ENCODE data around the gene GPR137. TPM values are rescaled to one million over a fixed set of nuclear protein-coding genes. Genes with fewer than 3 reads are reported as not detected.

Gene GPR137
- total RNA-seq, 1 experiment from 2014 or later, result 32.4 TPM

GRCh38 chr11:64255135-64256128 lies 30.2 kb upstream of the GPR137 start:
- BruUV-seq (replicated peaks), result no TSS peak
- no peak for ATAC-seq
- POLR2A ChIA-PET (ENCODE audit: unreplicated experiment), result no interaction called here
- Histone ChIP-seq H3K9ac (ENCODE audit: low read length) (no peak overlapping the region), H3K4me2 (ENCODE audit: low read length) (no peak overlapping the region), H3F3A (ENCODE audit: low read length, unreplicated experiment) (no peaks in the 10 kb centered on the region), H3K9me2 (replicated peaks; ENCODE audit: low read length) (no peaks in the 10 kb centered on the region), H4K20me1 (ENCODE audit: low read length) (peaks cover 3% of the 10 kb centered on the region; the same call in 1 of the 2 replicates), H3K27ac (ENCODE audit: low read length) (no peak overlapping the region), H2AFZ (ENCODE audit: low read length) (no peak overlapping the region), H3K27me3 (ENCODE audit: low read length) (no peaks in the 10 kb centered on the region), H3K79me2 (ENCODE audit: low read length) (peaks cover 25% of the 10 kb centered on the region), H3K4me3 (ENCODE audit: low read length) (no peak overlapping the region), H3K4me1 (ENCODE audit: insufficient read depth, low read length) (peaks cover 25% of the 10 kb centered on the region), H3K36me3 (ENCODE audit: low read depth, low read length) (peaks cover 32% of the 10 kb centered on the region), H3K9me3 (ENCODE audit: low read length) (no peaks in the 10 kb centered on the region)
- TF ChIP-seq EZH2 (IDR thresholded peaks at IDR 0.05; ENCODE audit: low read length, unreplicated experiment) (no peak), CTCF (conservative IDR thresholded peaks at IDR 0.05; ENCODE audit: low read depth, low read length) (no peak), EZH2phosphoT487 (IDR thresholded peaks at IDR 0.05; ENCODE audit: borderline replicate concordance, low read length) (no peak)
- no peak for DNase-seq
- CTCF ChIA-PET, result no interaction called here
- intact Hi-C loops (cut with micrococcal nuclease), result no loop called here

GRCh38 chr11:64256300-64256699 lies 29.3 kb upstream of the GPR137 start:
- intact Hi-C loops (cut with micrococcal nuclease), result no loop called here
- Histone ChIP-seq H3K79me2 (ENCODE audit: low read length) (peaks cover 25% of the 10 kb centered on the region), H3K4me2 (ENCODE audit: low read length) (no peak overlapping the region), H2AFZ (ENCODE audit: low read length) (no peak overlapping the region), H3K4me3 (ENCODE audit: low read length) (no peak overlapping the region), H3F3A (ENCODE audit: low read length, unreplicated experiment) (no peaks in the 10 kb centered on the region), H3K9me3 (ENCODE audit: low read length) (no peaks in the 10 kb centered on the region), H3K9me2 (replicated peaks; ENCODE audit: low read length) (no peaks in the 10 kb centered on the region), H3K4me1 (ENCODE audit: insufficient read depth, low read length) (peaks cover 19% of the 10 kb centered on the region), H3K27me3 (ENCODE audit: low read length) (no peaks in the 10 kb centered on the region), H4K20me1 (ENCODE audit: low read length) (peaks cover 3% of the 10 kb centered on the region; the same call in 1 of the 2 replicates), H3K9ac (ENCODE audit: low read length) (no peak overlapping the region), H3K27ac (ENCODE audit: low read length) (no peak overlapping the region), H3K36me3 (ENCODE audit: low read depth, low read length) (peaks cover 38% of the 10 kb centered on the region)
- DNase-seq, result no peak
- BruUV-seq (replicated peaks), result no TSS peak
- ATAC-seq, result no peak
- CTCF ChIA-PET, result no interaction called here
- no peak for TF ChIP-seq CTCF (conservative IDR thresholded peaks at IDR 0.05; ENCODE audit: low read depth, low read length)
- no peak for TF ChIP-seq EZH2 (IDR thresholded peaks at IDR 0.05; ENCODE audit: low read length, unreplicated experiment)
- no peak for TF ChIP-seq EZH2phosphoT487 (IDR thresholded peaks at IDR 0.05; ENCODE audit: borderline replicate concordance, low read length)
- POLR2A ChIA-PET (ENCODE audit: unreplicated experiment), result no interaction called here

- TF ChIP-seq CTCF (conservative IDR thresholded peaks at IDR 0.05; ENCODE audit: low read depth, low read length) (no peak), EZH2phosphoT487 (IDR thresholded peaks at IDR 0.05; ENCODE audit: borderline replicate concordance, low read length) (no peak), EZH2 (IDR thresholded peaks at IDR 0.05; ENCODE audit: low read length, unreplicated experiment) (no peak)
- peaks cover 51% of the 10 kb centered on the region for H3K36me3 ChIP-seq (ENCODE audit: low read depth, low read length)
- H3K4me2 ChIP-seq (ENCODE audit: low read length), result no peak overlapping the region
- no peak overlapping the region for H3K4me3 ChIP-seq (ENCODE audit: low read length)
- no peaks in the 10 kb centered on the region for H3K9me2 ChIP-seq (replicated peaks; ENCODE audit: low read length)
- H3K9ac ChIP-seq (ENCODE audit: low read length), result no peak overlapping the region
- no TSS peak for BruUV-seq (replicated peaks)
- no peaks in the 10 kb centered on the region for H3K27me3 ChIP-seq (ENCODE audit: low read length)
- no peaks in the 10 kb centered on the region for H3K9me3 ChIP-seq (ENCODE audit: low read length)
- CTCF ChIA-PET, result no interaction called here
- intact Hi-C loops (cut with micrococcal nuclease), result no loop called here
- ATAC-seq (no peak), DNase-seq (no peak)
- POLR2A ChIA-PET (ENCODE audit: unreplicated experiment), result no interaction called here
- H3F3A ChIP-seq (ENCODE audit: low read length, unreplicated experiment), result no peaks in the 10 kb centered on the region
- no peak overlapping the region for H2AFZ ChIP-seq (ENCODE audit: low read length)
- H3K27ac ChIP-seq (ENCODE audit: low read length), result no peak overlapping the region
- peaks cover 9% of the 10 kb centered on the region for H3K4me1 ChIP-seq (ENCODE audit: insufficient read depth, low read length)
- H3K79me2 ChIP-seq (ENCODE audit: low read length), result peaks cover 6% of the 10 kb centered on the region
- peaks cover 3% of the 10 kb centered on the region; the same call in 1 of the 2 replicates for H4K20me1 ChIP-seq (ENCODE audit: low read length)
Measured at GRCh38 chr11:64258356-64258755, 27.3 kb upstream of the GPR137 start.

All from PC-3 (cell line).